Right lobe of liver (tissue), 6 donors: ENCODE measurements around the gene RPTOR. TPM values are rescaled to one million over a fixed set of nuclear protein-coding genes. Genes with fewer than 3 reads are reported as not detected.

Experiments
- ATAC-seq, 4 donors: fragments of 200-7000 bp; cut with Tn5 transposase; one replicate each; pipeline ENCODE4 v1.9.1; 2020; ENCODE audit warnings: mild to moderate bottlenecking in 4 of 4, moderate library complexity in 4 of 4
- DNase-seq, 3 donors: peaks; one replicate each; pipeline ENCODE4 v3.0.0-alpha.2; 2020
- H3K27ac ChIP-seq, 3 donors: fragments of 200-600 bp; one replicate each; pipeline ENCODE4 v1.8.0; 2022
- H3K27me3 ChIP-seq, 2 donors: fragments of 200-600 bp; one replicate each; pipeline ENCODE4 v1.8.0; 2022
- H3K36me3 ChIP-seq, 4 donors: fragments of 200-600 bp; sonication (generic) in 1 of 4; one replicate each; pipeline versions ENCODE4 v1.5.1 to v1.8.0; 2017 to 2022; ENCODE audit warnings: control low read depth in 1 of 4
- H3K4me1 ChIP-seq, 4 donors: fragments of 200-600 bp; sonication (generic) in 1 of 4; one replicate each; pipeline versions ENCODE4 v1.5.1 to v1.8.0; 2017 to 2022; ENCODE audit warnings: control low read depth in 1 of 4
- H3K4me3 ChIP-seq, 3 donors: fragments of 200-600 bp; one replicate each; pipeline ENCODE4 v1.8.0; 2022
- H3K9me3 ChIP-seq, 4 donors: fragments of 200-600 bp; sonication (generic) in 1 of 4; one replicate each; pipeline versions ENCODE4 v1.5.1 to v1.8.0; 2017 to 2022; ENCODE audit warnings: control low read depth in 1 of 4
- POLR2A ChIP-seq: fragments of 450-650 bp; IDR thresholded peaks from one replicate; pipeline ENCODE4 v1.6.1; 2017; ENCODE audit warnings: antibody characterized with exemption, mild to moderate bottlenecking
- WGBS: methylation state at CpG from one replicate; pipeline ENCODE4 v1.1.6; 2018; ENCODE audit warnings: low coverage, low lambda C conversion rate; ENCODE audit not compliant: insufficient coverage; ENCODE audit errors: missing lambda C conversion rate; 5-methylcytosine and 5-hydroxymethylcytosine counted together
- intact Hi-C, 2 donors: fragments of 100-400 bp; cut with DNase I; formaldehyde crosslinking; loops; one replicate each; pipeline versions ENCODE4 v1.11.2 to v1.14.1; 2022
- total RNA-seq, 6 experiments: library from RNA; depleted of rRNA in 2 of 6; stranded (reverse); fragments of >200 nt in 2 of 6; fragmentation: NEBNext Ultra II Directional in 3 of 6; extraction: Animal tissue kit (Norgen Biotek cat#: 25700) in 3 of 6; gene quantifications; one replicate each; pipeline versions ENCODE4 v1.1.0 to v1.2.4, GENCODE V29; 2016 to 2023
- TF ChIP-seq, protein P1 (sequence below), 4 donors: fragments of 200-600 bp in 3 of 4; fragments of 450-650 bp in 1 of 4; IDR thresholded peaks; one replicate each; pipeline versions ENCODE4 v1.5.1 to v1.8.0; 2016 to 2022; ENCODE audit warnings: antibody characterized with exemption in 4 of 4, mild to moderate bottlenecking in 2 of 4
- donor health status: DM: no; HTN: yes; CAD: no.
- donor health status: DM: no; HTN: no; CAD: no.
- donor health status: DM: no; HTN: no; CAD: no.
- donor health status: DM: no; HTN: yes; CAD: no.
- donor health status: DM: no; HTN: yes; CAD: no.

The RPTOR gene
- total RNA-seq, 6 experiments from 2014 or later, result 13.1 to 24.0 (median 15.5) TPM

DNA sequence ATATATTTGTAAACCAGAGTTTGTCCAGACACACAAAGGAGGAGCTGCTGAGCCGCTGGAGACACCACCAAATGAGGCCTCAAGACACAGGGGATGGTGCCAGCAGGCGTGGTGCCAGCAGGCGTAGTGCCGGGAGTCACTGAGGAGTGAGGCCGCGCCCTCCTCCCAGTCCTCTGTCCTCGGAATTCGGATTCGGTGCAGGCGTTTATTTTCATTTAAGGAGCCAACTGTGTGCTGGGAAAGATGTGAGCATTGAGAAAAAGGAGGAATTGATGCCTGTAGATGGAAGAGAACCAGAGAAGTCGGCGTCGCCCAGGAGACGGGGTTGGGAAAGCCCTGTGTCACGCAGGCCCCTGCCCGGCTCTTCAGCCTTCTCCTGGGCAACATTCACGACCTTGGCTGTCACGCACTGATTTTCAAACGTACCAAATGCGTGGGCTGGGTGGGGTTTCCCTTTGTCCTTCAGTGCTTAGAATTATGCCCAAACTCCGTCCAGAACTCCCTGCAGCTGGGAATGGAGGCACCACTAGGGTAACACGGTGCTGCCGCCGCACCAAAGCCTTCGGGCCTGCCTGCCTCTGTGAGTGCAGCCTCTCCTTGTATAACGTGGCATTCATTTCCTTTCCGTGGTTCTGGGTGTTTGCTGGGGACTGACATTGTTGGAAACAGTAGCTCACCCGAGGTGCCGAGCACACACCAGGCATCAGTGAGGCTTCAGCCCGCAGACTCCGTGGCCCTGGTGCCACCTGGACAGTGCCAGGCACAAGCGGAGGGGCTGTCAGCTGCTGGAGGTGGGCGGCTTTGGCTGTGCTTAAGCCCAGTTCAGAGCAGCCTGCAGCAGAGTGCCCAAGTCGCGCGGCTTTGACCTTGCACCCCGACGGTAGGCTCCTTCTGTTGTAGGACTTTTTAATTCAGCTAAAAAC, 398.0 kb downstream of the RPTOR start:
- H3K27me3 ChIP-seq, result no peaks in the 10 kb centered on the region
- H3K4me1 ChIP-seq, result no peaks in the 10 kb centered on the region
- ATAC-seq (peak; percentile 18 to 44 (median 36)), DNase-seq (peak in 2 of 3 donors; percentile 63 to 67)
- TF ChIP-seq, protein P1, sequence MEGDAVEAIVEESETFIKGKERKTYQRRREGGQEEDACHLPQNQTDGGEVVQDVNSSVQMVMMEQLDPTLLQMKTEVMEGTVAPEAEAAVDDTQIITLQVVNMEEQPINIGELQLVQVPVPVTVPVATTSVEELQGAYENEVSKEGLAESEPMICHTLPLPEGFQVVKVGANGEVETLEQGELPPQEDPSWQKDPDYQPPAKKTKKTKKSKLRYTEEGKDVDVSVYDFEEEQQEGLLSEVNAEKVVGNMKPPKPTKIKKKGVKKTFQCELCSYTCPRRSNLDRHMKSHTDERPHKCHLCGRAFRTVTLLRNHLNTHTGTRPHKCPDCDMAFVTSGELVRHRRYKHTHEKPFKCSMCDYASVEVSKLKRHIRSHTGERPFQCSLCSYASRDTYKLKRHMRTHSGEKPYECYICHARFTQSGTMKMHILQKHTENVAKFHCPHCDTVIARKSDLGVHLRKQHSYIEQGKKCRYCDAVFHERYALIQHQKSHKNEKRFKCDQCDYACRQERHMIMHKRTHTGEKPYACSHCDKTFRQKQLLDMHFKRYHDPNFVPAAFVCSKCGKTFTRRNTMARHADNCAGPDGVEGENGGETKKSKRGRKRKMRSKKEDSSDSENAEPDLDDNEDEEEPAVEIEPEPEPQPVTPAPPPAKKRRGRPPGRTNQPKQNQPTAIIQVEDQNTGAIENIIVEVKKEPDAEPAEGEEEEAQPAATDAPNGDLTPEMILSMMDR (IDR thresholded peaks at IDR 0.05), result no peak
- no peak for TF ChIP-seq POLR2A
- no peak overlapping the region for H3K27ac ChIP-seq
- intact Hi-C loops, result no loop called here
- no peaks in the 10 kb centered on the region for H3K9me3 ChIP-seq
- peaks cover 0 to 4% (median under 1%) of the 10 kb centered on the region in 4 donors for H3K36me3 ChIP-seq
- WGBS, result 80% methylated on average over 10 of the region's 38 CpGs
- no peak overlapping the region for H3K4me3 ChIP-seq

GRCh38 chr17:80943346-80944145, 398.9 kb downstream of the RPTOR start:
- Histone ChIP-seq H3K36me3 (peaks cover 0 to 4% (median under 1%) of the 10 kb centered on the region in 4 donors), H3K27ac (no peak overlapping the region), H3K4me1 (no peaks in the 10 kb centered on the region), H3K9me3 (no peaks in the 10 kb centered on the region), H3K4me3 (no peak overlapping the region), H3K27me3 (no peaks in the 10 kb centered on the region)
- intact Hi-C loops, result no loop called here
- DNase-seq (peak in 1 of 3 donors; percentile 36), ATAC-seq (no peak)
- 93% methylated on average over 5 of the region's 17 CpGs for WGBS
- no peak for TF ChIP-seq POLR2A
- TF ChIP-seq, protein P1 (IDR thresholded peaks at IDR 0.05), result no peak

DNA sequence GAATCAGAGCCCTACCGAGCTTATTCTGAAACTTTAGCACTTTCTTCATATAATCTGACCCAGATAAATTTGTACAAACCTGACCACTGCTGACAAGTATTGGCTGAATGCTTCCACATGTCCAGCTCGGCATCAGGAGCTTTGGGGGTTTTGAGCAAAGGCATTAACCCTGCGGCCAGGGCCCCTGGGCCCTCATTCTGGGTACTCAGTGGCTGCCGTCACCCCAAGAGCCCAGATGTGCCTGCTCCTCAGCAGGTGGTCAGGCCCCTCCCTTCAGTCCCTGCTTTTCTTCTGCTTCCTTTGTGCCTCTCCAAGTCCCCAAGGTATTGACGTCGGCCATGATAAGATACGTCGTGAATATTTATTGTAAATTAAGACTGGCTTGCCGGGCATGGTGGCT, 399.7 kb downstream of the RPTOR start:
- 93% methylated on average over 7 of the region's 9 CpGs for WGBS
- TF ChIP-seq, protein P1 (IDR thresholded peaks at IDR 0.05), result no peak
- no peak for TF ChIP-seq POLR2A
- Histone ChIP-seq H3K4me1 (no peaks in the 10 kb centered on the region), H3K36me3 (peaks cover 0 to 4% (median under 1%) of the 10 kb centered on the region in 4 donors), H3K27ac (no peak overlapping the region), H3K4me3 (no peak overlapping the region), H3K27me3 (no peaks in the 10 kb centered on the region), H3K9me3 (no peaks in the 10 kb centered on the region)
- DNase-seq (peak in 2 of 3 donors; percentile 4 to 15), ATAC-seq (no peak)
- intact Hi-C loops, result no loop called here

GRCh38 chr17:80945736-80946135, 401.1 kb downstream of the RPTOR start:
- H3K36me3 ChIP-seq, result peaks cover 0 to 8% (median under 1%) of the 10 kb centered on the region in 4 donors

More at GRCh38 chr17:80945736-80946135, 401.1 kb downstream of the RPTOR start:
- WGBS, result 97% methylated on average over 6 of the region's 17 CpGs
- H3K9me3 ChIP-seq, result no peaks in the 10 kb centered on the region
- no peak overlapping the region for H3K27ac ChIP-seq
- intact Hi-C loops, result no loop called here
- ATAC-seq (no peak), DNase-seq (peak in 2 of 3 donors; percentile 7 to 42)
- no peak for TF ChIP-seq POLR2A
- TF ChIP-seq, protein P1 (IDR thresholded peaks at IDR 0.05), result no peak
- no peaks in the 10 kb centered on the region for H3K4me1 ChIP-seq
- no peak overlapping the region for H3K4me3 ChIP-seq
- no peaks in the 10 kb centered on the region for H3K27me3 ChIP-seq
